Activated naive CD8-positive, alpha-beta T cell (primary cell): Measurements from ENCODE around the gene USP6NL.

Experiments
- H3K27ac Mint-ChIP-seq: one replicate; pipeline ENCODE4 v1.8.0; 2021; ENCODE audit warnings: mixed read lengths
- H3K27me3 Mint-ChIP-seq: one replicate; pipeline ENCODE4 v1.8.0; 2021; ENCODE audit warnings: mixed read lengths
- H3K36me3 Mint-ChIP-seq: one replicate; pipeline ENCODE4 v1.8.0; 2021; ENCODE audit warnings: mixed read lengths
- H3K4me1 Mint-ChIP-seq: one replicate; pipeline ENCODE4 v1.8.0; 2021; ENCODE audit warnings: low read depth, mixed read lengths
- H3K4me3 Mint-ChIP-seq: one replicate; pipeline ENCODE4 v1.8.0; 2021; ENCODE audit warnings: mild to moderate bottlenecking, mixed read lengths
- H3K9me3 Mint-ChIP-seq: one replicate; pipeline ENCODE4 v1.8.0; 2021; ENCODE audit warnings: low read depth, mixed read lengths

Gene USP6NL

GRCh38 chr10:11608159-11609013 lies 3.1 kb downstream of the USP6NL start:
- Mint-ChIP-seq H3K4me1 (peaks cover 64% of the 10 kb centered on the region), H3K27ac (no peak overlapping the region), H3K27me3 (no peaks in the 10 kb centered on the region), H3K36me3 (no peaks in the 10 kb centered on the region), H3K9me3 (no peaks in the 10 kb centered on the region), H3K4me3 (no peak overlapping the region)

- peak overlapping the region; percentile 4 for H3K4me3 Mint-ChIP-seq
- H3K4me1 Mint-ChIP-seq: peaks cover 62% of the 10 kb centered on the region
- H3K27ac Mint-ChIP-seq: no peak overlapping the region
- no peaks in the 10 kb centered on the region for H3K27me3 Mint-ChIP-seq
- H3K9me3 Mint-ChIP-seq: no peaks in the 10 kb centered on the region
- no peaks in the 10 kb centered on the region for H3K36me3 Mint-ChIP-seq
Measured at GRCh38 chr10:11605807-11606408, 5.5 kb downstream of the USP6NL start.

GRCh38 chr10:11604865-11605650 lies 6.4 kb downstream of the USP6NL start:
- Mint-ChIP-seq H3K27ac (no peak overlapping the region), H3K9me3 (no peaks in the 10 kb centered on the region), H3K4me1 (peaks cover 54% of the 10 kb centered on the region), H3K27me3 (no peaks in the 10 kb centered on the region), H3K36me3 (no peaks in the 10 kb centered on the region), H3K4me3 (peak overlapping the region; percentile 57)

- no peaks in the 10 kb centered on the region for H3K9me3 Mint-ChIP-seq
Measured at GRCh38 chr10:11603741-11604140, 7.7 kb downstream of the USP6NL start.

GRCh38 chr10:11602919-11603523 lies 8.4 kb downstream of the USP6NL start:
- Mint-ChIP-seq H3K4me3 (no peak overlapping the region), H3K36me3 (no peaks in the 10 kb centered on the region), H3K4me1 (peaks cover 37% of the 10 kb centered on the region), H3K9me3 (no peaks in the 10 kb centered on the region), H3K27ac (no peak overlapping the region), H3K27me3 (no peaks in the 10 kb centered on the region)

More at GRCh38 chr10:11603741-11604140, 7.7 kb downstream of the USP6NL start:
- Mint-ChIP-seq H3K36me3 (no peaks in the 10 kb centered on the region), H3K4me1 (peaks cover 44% of the 10 kb centered on the region), H3K27me3 (no peaks in the 10 kb centered on the region), H3K27ac (no peak overlapping the region), H3K4me3 (no peak overlapping the region)

GRCh38 chr10:11602358-11602757 lies 9.1 kb downstream of the USP6NL start:
- Mint-ChIP-seq H3K4me1 (peaks cover 34% of the 10 kb centered on the region), H3K9me3 (no peaks in the 10 kb centered on the region), H3K36me3 (no peaks in the 10 kb centered on the region), H3K27me3 (no peaks in the 10 kb centered on the region), H3K4me3 (no peak overlapping the region), H3K27ac (no peak overlapping the region)

GRCh38 chr10:11601670-11602069 lies 9.8 kb downstream of the USP6NL start:
- H3K9me3 Mint-ChIP-seq: no peaks in the 10 kb centered on the region
- peaks cover 34% of the 10 kb centered on the region for H3K4me1 Mint-ChIP-seq
- no peaks in the 10 kb centered on the region for H3K36me3 Mint-ChIP-seq
- H3K4me3 Mint-ChIP-seq: no peak overlapping the region
- no peaks in the 10 kb centered on the region for H3K27me3 Mint-ChIP-seq
- H3K27ac Mint-ChIP-seq: no peak overlapping the region

- peaks cover 26% of the 10 kb centered on the region for H3K4me1 Mint-ChIP-seq
- H3K9me3 Mint-ChIP-seq: no peaks in the 10 kb centered on the region
- H3K27ac Mint-ChIP-seq: no peak overlapping the region
- H3K4me3 Mint-ChIP-seq: no peak overlapping the region
- H3K27me3 Mint-ChIP-seq: no peaks in the 10 kb centered on the region
- H3K36me3 Mint-ChIP-seq: peaks cover 2% of the 10 kb centered on the region
Measured at GRCh38 chr10:11600280-11600679, 11.2 kb downstream of the USP6NL start.

GRCh38 chr10:11598712-11599397 lies 12.6 kb downstream of the USP6NL start:
- no peak overlapping the region for H3K27ac Mint-ChIP-seq
- no peaks in the 10 kb centered on the region for H3K9me3 Mint-ChIP-seq
- H3K4me1 Mint-ChIP-seq: peaks cover 14% of the 10 kb centered on the region
- H3K27me3 Mint-ChIP-seq: no peaks in the 10 kb centered on the region
- H3K4me3 Mint-ChIP-seq: no peak overlapping the region
- H3K36me3 Mint-ChIP-seq: peaks cover 2% of the 10 kb centered on the region

GRCh38 chr10:11597470-11597869 lies 14.0 kb downstream of the USP6NL start:
- Mint-ChIP-seq H3K27ac (no peak overlapping the region), H3K9me3 (no peaks in the 10 kb centered on the region), H3K36me3 (peaks cover 4% of the 10 kb centered on the region), H3K4me1 (peaks cover 3% of the 10 kb centered on the region), H3K27me3 (no peaks in the 10 kb centered on the region), H3K4me3 (no peak overlapping the region)

GRCh38 chr10:11595395-11595692 lies 16.1 kb downstream of the USP6NL start:
- H3K9me3 Mint-ChIP-seq: no peaks in the 10 kb centered on the region
- peaks cover 3% of the 10 kb centered on the region for H3K4me1 Mint-ChIP-seq
- no peak overlapping the region for H3K27ac Mint-ChIP-seq
- no peaks in the 10 kb centered on the region for H3K27me3 Mint-ChIP-seq
- peaks cover 4% of the 10 kb centered on the region for H3K36me3 Mint-ChIP-seq
- H3K4me3 Mint-ChIP-seq: no peak overlapping the region

- Mint-ChIP-seq H3K27me3 (no peaks in the 10 kb centered on the region), H3K4me3 (no peak overlapping the region), H3K27ac (no peak overlapping the region), H3K36me3 (peaks cover 4% of the 10 kb centered on the region), H3K4me1 (peaks cover 3% of the 10 kb centered on the region), H3K9me3 (no peaks in the 10 kb centered on the region)
Measured at GRCh38 chr10:11594589-11595394, 16.7 kb downstream of the USP6NL start.

- Mint-ChIP-seq H3K36me3 (peaks cover 4% of the 10 kb centered on the region), H3K4me1 (peaks cover 3% of the 10 kb centered on the region)
Measured at GRCh38 chr10:11593612-11594011, 17.8 kb downstream of the USP6NL start.

GRCh38 chr10:11589738-11590137 lies 21.7 kb downstream of the USP6NL start:
- H3K27ac Mint-ChIP-seq: no peak overlapping the region
- peaks cover 10% of the 10 kb centered on the region for H3K4me1 Mint-ChIP-seq

More at GRCh38 chr10:11593612-11594011, 17.8 kb downstream of the USP6NL start:
- Mint-ChIP-seq H3K27ac (no peak overlapping the region), H3K4me3 (no peak overlapping the region), H3K9me3 (no peaks in the 10 kb centered on the region), H3K27me3 (no peaks in the 10 kb centered on the region)

More at GRCh38 chr10:11589738-11590137, 21.7 kb downstream of the USP6NL start:
- Mint-ChIP-seq H3K27me3 (no peaks in the 10 kb centered on the region), H3K36me3 (peaks cover 8% of the 10 kb centered on the region), H3K9me3 (no peaks in the 10 kb centered on the region), H3K4me3 (no peak overlapping the region)
